ENCODE data around the gene ZNF326. TPM values are rescaled to one million over a fixed set of nuclear protein-coding genes. Genes with fewer than 3 reads are reported as not detected.

Gene ZNF326
- total and polyA plus RNA-seq, 10 of the 15 experiments (the other 5 are each of a cell fraction or from before 2014, with no cell fraction given), result 7.1 to 29.4 (median 21.9) TPM

DNA sequence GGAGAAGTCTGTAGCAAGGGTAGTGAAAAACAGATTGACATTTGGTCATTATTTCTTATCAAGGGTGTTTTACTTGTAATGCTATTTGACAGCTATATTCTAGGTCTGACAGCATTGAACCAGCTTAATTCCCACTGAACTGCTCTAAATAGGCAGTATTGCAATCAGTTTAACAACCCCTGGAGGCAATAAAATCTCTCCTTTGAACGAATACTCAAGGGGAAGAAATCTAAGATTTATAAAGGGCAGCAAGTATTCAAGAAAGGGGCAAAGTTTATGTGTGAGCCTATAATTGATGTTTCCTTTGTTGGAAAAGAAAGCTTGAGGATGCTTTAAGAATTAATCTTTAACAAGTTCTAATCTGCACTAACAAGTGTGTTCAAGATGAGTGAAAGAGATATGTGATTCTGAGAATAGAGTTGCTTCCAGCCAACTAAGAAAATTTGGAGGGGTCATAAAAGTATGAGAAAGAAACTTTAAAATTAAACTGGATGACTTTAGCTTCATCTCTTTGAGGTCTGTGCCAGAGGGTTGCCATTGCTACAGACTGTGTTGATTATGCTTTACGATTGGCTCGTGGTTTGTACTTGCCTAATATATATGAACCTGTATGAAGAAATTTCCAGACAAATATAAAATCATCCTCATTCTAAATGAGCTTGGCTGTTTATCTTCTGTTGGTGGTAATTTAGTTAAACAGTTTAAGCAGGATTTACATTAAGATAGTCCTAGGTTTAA, 72.5 kb downstream of the ZNF326 start:
- FAIRE-seq (no peak), DNase-seq (ENCODE audit: low read depth, low spot score) (no peak), ATAC-seq (no peak)
- 25% methylated on average over 3 of the region's 3 CpGs for WGBS (ENCODE audit: insufficient coverage, insufficient replicate concordance, low lambda C conversion rate, missing lambda C conversion rate)
- no peaks in the 10 kb centered on the region for H3K4me1 ChIP-seq (ENCODE audit: control insufficient read depth, insufficient read depth, low read length)
- H3K4me3 ChIP-seq, result no peak overlapping the region
- no peak for TF ChIP-seq ZNF384 (IDR thresholded peaks at IDR 0.05; ENCODE audit: borderline replicate concordance, low read depth, low read length)
- TF ChIP-seq SP1 (IDR thresholded peaks at IDR 0.05; ENCODE audit: low read depth, low read length), result no peak
- TF ChIP-seq TCF7 (IDR thresholded peaks at IDR 0.05; ENCODE audit: borderline replicate concordance), result no peak
- TF ChIP-seq NR2C1 (IDR thresholded peaks at IDR 0.05), result no peak
- H4K20me1 ChIP-seq (ENCODE audit: control insufficient read depth, insufficient read depth), result no peaks in the 10 kb centered on the region
- no peak overlapping the region for H3K9ac ChIP-seq (ENCODE audit: control insufficient read depth, insufficient read depth, low read length)
- H3K79me2 ChIP-seq (ENCODE audit: control insufficient read depth, insufficient read depth, low read length), result no peaks in the 10 kb centered on the region
- POLR2A ChIA-PET, result no interaction called here
- no peak overlapping the region for H3K27ac ChIP-seq (ENCODE audit: control insufficient read depth, insufficient read depth)
- in situ Hi-C loops (cut with MboI), result no loop called here
- SMC1A ChIA-PET (ENCODE audit: uncharacterized antibody, unreplicated experiment), result no interaction called here
- CTCF ChIA-PET, result interaction anchor here (0.7 to 1.3 kb wide), 2 partner anchors 14 to 20 kb away, joined by 3 to 4 read pairs; no protein-coding TSS in a partner anchor
- RAD21 ChIA-PET (ENCODE audit: unreplicated experiment), result no interaction called here
- intact Hi-C loops (cut with micrococcal nuclease; ENCODE audit: unreplicated experiment), result no loop called here
- no peaks in the 10 kb centered on the region for H3K27me3 ChIP-seq (replicated peaks in 1 of 2; ENCODE audit: control insufficient read depth in 2 of 2, insufficient read depth in 2 of 2, low read length in 1 of 2)
- H3K4me2 ChIP-seq (ENCODE audit: control insufficient read depth, insufficient read depth), result no peak overlapping the region
- no TSS peak for BruUV-seq (replicated peaks)
- H3K36me3 ChIP-seq (ENCODE audit: control insufficient read depth in 2 of 2, insufficient read depth in 2 of 2, low read length in 1 of 2), result no peaks in the 10 kb centered on the region
- no peak overlapping the region for H2AFZ ChIP-seq (ENCODE audit: control insufficient read depth, low read depth, low read length)
- H3K9me3 ChIP-seq (replicated peaks; ENCODE audit: control insufficient read depth, insufficient read depth, low read length), result no peaks in the 10 kb centered on the region

DNA sequence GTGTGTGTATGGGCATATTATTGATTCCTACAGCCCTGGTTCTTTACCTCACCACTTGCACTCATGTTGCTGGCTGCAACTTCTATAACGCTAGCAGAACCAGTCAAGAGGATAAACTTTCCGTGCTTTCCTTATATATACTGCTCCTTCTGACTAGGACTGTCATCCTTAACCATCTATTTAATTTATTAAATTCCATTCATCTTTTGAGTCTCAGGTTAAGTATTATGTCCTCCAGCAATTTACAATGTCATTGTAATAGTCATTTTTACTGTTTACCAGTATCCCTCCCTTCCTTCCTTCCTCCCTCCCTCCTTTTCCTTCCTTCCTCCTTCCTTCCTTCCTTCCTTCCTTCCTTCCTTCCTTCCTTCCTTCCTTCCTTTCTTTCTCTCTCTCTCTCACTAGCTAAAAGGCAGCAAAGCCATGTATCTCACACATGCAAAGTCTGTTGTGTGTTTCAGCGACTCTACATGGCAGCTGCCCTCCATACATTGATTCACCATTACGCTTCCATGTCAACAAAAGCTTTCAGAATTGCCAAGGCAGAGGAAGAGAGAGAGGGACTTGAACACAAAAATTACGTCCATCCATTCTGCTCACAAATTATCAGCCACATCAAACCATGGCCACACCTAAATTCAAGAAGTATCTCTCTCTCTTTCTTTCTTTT, 73.8 kb downstream of the ZNF326 start:
- BruUV-seq (replicated peaks), result no TSS peak
- ATAC-seq (no peak), FAIRE-seq (no peak), DNase-seq (ENCODE audit: low read depth, low spot score) (no peak)
- intact Hi-C loops (cut with micrococcal nuclease; ENCODE audit: unreplicated experiment) (no loop called here), in situ Hi-C loops (cut with MboI) (no loop called here)
- Histone ChIP-seq H3K27me3 (replicated peaks in 1 of 2; ENCODE audit: control insufficient read depth in 2 of 2, insufficient read depth in 2 of 2, low read length in 1 of 2) (no peaks in the 10 kb centered on the region), H3K36me3 (ENCODE audit: control insufficient read depth in 2 of 2, insufficient read depth in 2 of 2, low read length in 1 of 2) (no peaks in the 10 kb centered on the region), H3K4me2 (ENCODE audit: control insufficient read depth, insufficient read depth) (no peak overlapping the region), H2AFZ (ENCODE audit: control insufficient read depth, low read depth, low read length) (no peak overlapping the region), H3K4me3 (no peak overlapping the region), H3K79me2 (ENCODE audit: control insufficient read depth, insufficient read depth, low read length) (no peaks in the 10 kb centered on the region), H3K4me1 (ENCODE audit: control insufficient read depth, insufficient read depth, low read length) (no peaks in the 10 kb centered on the region), H3K27ac (ENCODE audit: control insufficient read depth, insufficient read depth) (no peak overlapping the region), H3K9me3 (replicated peaks; ENCODE audit: control insufficient read depth, insufficient read depth, low read length) (no peaks in the 10 kb centered on the region), H3K9ac (ENCODE audit: control insufficient read depth, insufficient read depth, low read length) (no peak overlapping the region), H4K20me1 (ENCODE audit: control insufficient read depth, insufficient read depth) (no peaks in the 10 kb centered on the region)
- CTCF ChIA-PET, result no interaction called here
- RAD21 ChIA-PET (ENCODE audit: unreplicated experiment), result no interaction called here
- POLR2A ChIA-PET, result interaction anchor here (0.6 kb wide), 1 partner anchor 1568 kb away, joined by 12 read pairs; no protein-coding TSS in a partner anchor
- WGBS (ENCODE audit: insufficient coverage, insufficient replicate concordance, low lambda C conversion rate, missing lambda C conversion rate), result 43% methylated on average over 5 of the region's 5 CpGs
- SMC1A ChIA-PET (ENCODE audit: uncharacterized antibody, unreplicated experiment), result no interaction called here
- no peak for TF ChIP-seq CHD2 (IDR thresholded peaks at IDR 0.05; ENCODE audit: borderline replicate concordance, low read depth, low read length)
- TF ChIP-seq, protein P1, sequence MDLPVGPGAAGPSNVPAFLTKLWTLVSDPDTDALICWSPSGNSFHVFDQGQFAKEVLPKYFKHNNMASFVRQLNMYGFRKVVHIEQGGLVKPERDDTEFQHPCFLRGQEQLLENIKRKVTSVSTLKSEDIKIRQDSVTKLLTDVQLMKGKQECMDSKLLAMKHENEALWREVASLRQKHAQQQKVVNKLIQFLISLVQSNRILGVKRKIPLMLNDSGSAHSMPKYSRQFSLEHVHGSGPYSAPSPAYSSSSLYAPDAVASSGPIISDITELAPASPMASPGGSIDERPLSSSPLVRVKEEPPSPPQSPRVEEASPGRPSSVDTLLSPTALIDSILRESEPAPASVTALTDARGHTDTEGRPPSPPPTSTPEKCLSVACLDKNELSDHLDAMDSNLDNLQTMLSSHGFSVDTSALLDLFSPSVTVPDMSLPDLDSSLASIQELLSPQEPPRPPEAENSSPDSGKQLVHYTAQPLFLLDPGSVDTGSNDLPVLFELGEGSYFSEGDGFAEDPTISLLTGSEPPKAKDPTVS (IDR thresholded peaks at IDR 0.05; ENCODE audit: low read depth, low read length), result no peak
- TF ChIP-seq HDGF (IDR thresholded peaks at IDR 0.05), result no peak
- no peak for TF ChIP-seq IKZF1 (conservative IDR thresholded peaks at IDR 0.05)
- TF ChIP-seq, protein P2, sequence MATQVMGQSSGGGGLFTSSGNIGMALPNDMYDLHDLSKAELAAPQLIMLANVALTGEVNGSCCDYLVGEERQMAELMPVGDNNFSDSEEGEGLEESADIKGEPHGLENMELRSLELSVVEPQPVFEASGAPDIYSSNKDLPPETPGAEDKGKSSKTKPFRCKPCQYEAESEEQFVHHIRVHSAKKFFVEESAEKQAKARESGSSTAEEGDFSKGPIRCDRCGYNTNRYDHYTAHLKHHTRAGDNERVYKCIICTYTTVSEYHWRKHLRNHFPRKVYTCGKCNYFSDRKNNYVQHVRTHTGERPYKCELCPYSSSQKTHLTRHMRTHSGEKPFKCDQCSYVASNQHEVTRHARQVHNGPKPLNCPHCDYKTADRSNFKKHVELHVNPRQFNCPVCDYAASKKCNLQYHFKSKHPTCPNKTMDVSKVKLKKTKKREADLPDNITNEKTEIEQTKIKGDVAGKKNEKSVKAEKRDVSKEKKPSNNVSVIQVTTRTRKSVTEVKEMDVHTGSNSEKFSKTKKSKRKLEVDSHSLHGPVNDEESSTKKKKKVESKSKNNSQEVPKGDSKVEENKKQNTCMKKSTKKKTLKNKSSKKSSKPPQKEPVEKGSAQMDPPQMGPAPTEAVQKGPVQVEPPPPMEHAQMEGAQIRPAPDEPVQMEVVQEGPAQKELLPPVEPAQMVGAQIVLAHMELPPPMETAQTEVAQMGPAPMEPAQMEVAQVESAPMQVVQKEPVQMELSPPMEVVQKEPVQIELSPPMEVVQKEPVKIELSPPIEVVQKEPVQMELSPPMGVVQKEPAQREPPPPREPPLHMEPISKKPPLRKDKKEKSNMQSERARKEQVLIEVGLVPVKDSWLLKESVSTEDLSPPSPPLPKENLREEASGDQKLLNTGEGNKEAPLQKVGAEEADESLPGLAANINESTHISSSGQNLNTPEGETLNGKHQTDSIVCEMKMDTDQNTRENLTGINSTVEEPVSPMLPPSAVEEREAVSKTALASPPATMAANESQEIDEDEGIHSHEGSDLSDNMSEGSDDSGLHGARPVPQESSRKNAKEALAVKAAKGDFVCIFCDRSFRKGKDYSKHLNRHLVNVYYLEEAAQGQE (IDR thresholded peaks at IDR 0.05; ENCODE audit: low read depth, low read length), result no peak
- TF ChIP-seq, protein P3, sequence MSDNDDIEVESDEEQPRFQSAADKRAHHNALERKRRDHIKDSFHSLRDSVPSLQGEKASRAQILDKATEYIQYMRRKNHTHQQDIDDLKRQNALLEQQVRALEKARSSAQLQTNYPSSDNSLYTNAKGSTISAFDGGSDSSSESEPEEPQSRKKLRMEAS (IDR thresholded peaks at IDR 0.05; ENCODE audit: low read depth, low read length), result no peak
- TF ChIP-seq RAD51 (IDR thresholded peaks at IDR 0.05), result no peak
- no peak for TF ChIP-seq SPI1 (IDR thresholded peaks at IDR 0.05; ENCODE audit: borderline replicate concordance, insufficient read depth, low read depth, low read length)
